ENCODE results near the gene PDK3.

DNA sequence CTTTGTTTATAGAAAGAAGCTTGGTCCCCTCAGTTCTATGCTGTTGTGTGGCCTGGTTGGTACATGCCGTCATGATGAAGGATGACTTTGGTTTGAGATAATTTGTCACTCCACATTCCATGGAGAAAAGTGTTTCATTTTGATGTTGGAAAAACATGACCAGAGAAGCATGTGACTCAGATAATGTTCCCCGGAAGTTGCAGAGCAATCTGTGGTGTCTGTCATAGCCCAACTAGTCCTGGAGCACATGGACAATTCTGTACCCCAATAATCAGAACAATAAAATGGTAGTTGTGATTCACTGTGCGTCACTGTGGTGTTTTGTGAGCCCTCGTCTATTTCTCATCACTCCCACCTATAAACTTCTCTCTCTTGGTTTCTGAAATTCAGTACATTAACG is 85.1 kb downstream of the PDK3 start:
- no peak for TF ChIP-seq POLR2A (IDR thresholded peaks at IDR 0.05; ENCODE audit: borderline replicate concordance, extremely low read depth, insufficient read depth, insufficient read length)
- no peak for TF ChIP-seq SP1 (IDR thresholded peaks at IDR 0.05; ENCODE audit: low read depth)
- TF ChIP-seq ELF1 (IDR thresholded peaks at IDR 0.05; ENCODE audit: borderline replicate concordance, low read depth): no peak
- no peak for TF ChIP-seq POLR2AphosphoS5 (IDR thresholded peaks at IDR 0.05; ENCODE audit: low read depth, low read length)
- TF ChIP-seq CEBPB (IDR thresholded peaks at IDR 0.05; ENCODE audit: low read depth): no peak

All from HCT116 (cell line).